Activated B cell treated with CpG ODN at 0.5 μM for 24 hours (primary cell): ENCODE data around the gene DTX3. TPM values are rescaled to one million over a fixed set of nuclear protein-coding genes. Genes with fewer than 3 reads are reported as not detected.
A peak's percentile ranks its signal among the peaks of the same experiment; 100 is the strongest.

Experiments used
- ATAC-seq: fragments of 200-7000 bp; cut with Tn5 transposase; one replicate; pipeline ENCODE4 v1.10.0; 2021; ENCODE audit warnings: low read depth, mild to moderate bottlenecking, moderate library complexity
- CTCF ChIA-PET: fragments of 350-600 bp; sonication (Branson Sonifier 250); formaldehyde crosslinking; loops from one replicate; lab custom pipeline; 2021; ENCODE audit warnings: antibody characterized with exemption; lab: Charles Lee
- POLR2A ChIA-PET: fragments of 350-600 bp; sonication (Branson Sonifier 250); formaldehyde crosslinking; loops from one replicate; lab custom pipeline; 2021; ENCODE audit warnings: antibody characterized with exemption; lab: Charles Lee
- DNase-seq: peaks from one replicate; pipeline ENCODE4 v3.0.0; 2022
- H3K27ac Mint-ChIP-seq: one replicate; pipeline ENCODE4 v1.8.0; 2020; ENCODE audit warnings: mixed read lengths
- H3K27me3 Mint-ChIP-seq: one replicate; pipeline ENCODE4 v1.8.0; 2021; ENCODE audit warnings: mixed read lengths
- H3K36me3 Mint-ChIP-seq: one replicate; pipeline ENCODE4 v1.8.0; 2021; ENCODE audit warnings: low read depth, mixed read lengths
- H3K4me1 Mint-ChIP-seq: one replicate; pipeline ENCODE4 v1.8.0; 2021; ENCODE audit warnings: mixed read lengths
- H3K4me3 Mint-ChIP-seq: one replicate; pipeline ENCODE4 v1.8.0; 2020; ENCODE audit warnings: mild to moderate bottlenecking, mixed read lengths
- H3K9me3 Mint-ChIP-seq: one replicate; pipeline ENCODE4 v1.8.0; 2020; ENCODE audit warnings: mixed read lengths
- CTCF ChIP-seq: fragments of 200-600 bp; IDR thresholded peaks from one replicate; pipeline ENCODE4 v1.8.0; 2022; ENCODE audit warnings: antibody characterized with exemption, mild to moderate bottlenecking
- intact Hi-C: fragments of 100-400 bp; cut with micrococcal nuclease; formaldehyde crosslinking; loops from one replicate; pipeline ENCODE4 v1.15.1; 2024
- total RNA-seq: library from RNA; stranded (reverse); gene quantifications from 2 replicates; pipeline ENCODE4 v1.2.3, GENCODE V29; 2022

The DTX3 gene
- total RNA-seq, 1 donor from 2014 or later: 3.7 TPM

DNA sequence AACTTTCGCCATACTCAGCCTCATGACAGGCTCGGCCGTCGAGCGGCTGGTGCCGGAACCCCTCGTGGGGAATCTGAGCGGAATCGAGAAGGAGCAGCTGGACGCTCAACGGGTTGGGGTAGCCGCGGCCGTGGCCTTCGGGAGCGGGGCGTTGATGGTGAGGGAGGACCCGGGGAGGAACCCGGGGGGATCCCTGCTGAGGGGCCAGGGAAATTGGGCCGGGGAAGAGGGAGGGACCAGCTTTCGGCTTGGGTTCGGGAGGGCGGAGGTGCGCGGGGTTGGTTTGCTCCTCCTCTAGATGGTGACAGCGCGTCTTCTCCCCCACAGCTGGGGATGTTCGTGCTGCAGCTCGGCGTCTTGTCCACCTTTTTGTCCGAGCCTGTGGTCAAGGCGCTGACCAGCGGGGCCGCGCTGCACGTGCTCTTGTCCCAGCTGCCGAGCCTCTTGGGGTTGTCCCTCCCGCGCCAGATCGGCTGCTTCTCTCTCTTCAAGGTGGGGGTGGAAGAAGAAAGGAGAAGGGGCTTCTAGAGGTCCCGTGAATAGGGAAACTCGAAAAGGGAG is 16.4 kb downstream of the DTX3 start:
- peak overlapping the region; percentile 77 for H3K4me3 Mint-ChIP-seq
- no peak for ATAC-seq
- H3K27ac Mint-ChIP-seq: no peak overlapping the region
- H3K4me1 Mint-ChIP-seq: peaks cover 35% of the 10 kb centered on the region
- ChIA-PET POLR2A (interaction anchor here (0.6 to 2.5 kb wide), 5 partner anchors 12 to 134 kb away, joined by 3 to 14 read pairs (median 6); partner anchors contain the start of genes B4GALNT1 and DDIT3), CTCF (interaction anchor here (0.9 to 8.4 kb wide), 6 partner anchors 9 to 162 kb away, joined by 3 to 126 read pairs (median 5); partner anchors contain the start of genes B4GALNT1 and GLI1)
- intact Hi-C loops: loop anchor here (1.0 to 10.0 kb wide), 7 partner anchors 10 to 396 kb away; partner anchors contain the start of genes ARHGEF25, GLI1, MBD6 and SHMT2
- no peak for TF ChIP-seq CTCF
- no peaks in the 10 kb centered on the region for H3K36me3 Mint-ChIP-seq
- DNase-seq: peak; percentile 40
- H3K9me3 Mint-ChIP-seq: no peaks in the 10 kb centered on the region
- peaks cover 75% of the 10 kb centered on the region for H3K27me3 Mint-ChIP-seq

DNA sequence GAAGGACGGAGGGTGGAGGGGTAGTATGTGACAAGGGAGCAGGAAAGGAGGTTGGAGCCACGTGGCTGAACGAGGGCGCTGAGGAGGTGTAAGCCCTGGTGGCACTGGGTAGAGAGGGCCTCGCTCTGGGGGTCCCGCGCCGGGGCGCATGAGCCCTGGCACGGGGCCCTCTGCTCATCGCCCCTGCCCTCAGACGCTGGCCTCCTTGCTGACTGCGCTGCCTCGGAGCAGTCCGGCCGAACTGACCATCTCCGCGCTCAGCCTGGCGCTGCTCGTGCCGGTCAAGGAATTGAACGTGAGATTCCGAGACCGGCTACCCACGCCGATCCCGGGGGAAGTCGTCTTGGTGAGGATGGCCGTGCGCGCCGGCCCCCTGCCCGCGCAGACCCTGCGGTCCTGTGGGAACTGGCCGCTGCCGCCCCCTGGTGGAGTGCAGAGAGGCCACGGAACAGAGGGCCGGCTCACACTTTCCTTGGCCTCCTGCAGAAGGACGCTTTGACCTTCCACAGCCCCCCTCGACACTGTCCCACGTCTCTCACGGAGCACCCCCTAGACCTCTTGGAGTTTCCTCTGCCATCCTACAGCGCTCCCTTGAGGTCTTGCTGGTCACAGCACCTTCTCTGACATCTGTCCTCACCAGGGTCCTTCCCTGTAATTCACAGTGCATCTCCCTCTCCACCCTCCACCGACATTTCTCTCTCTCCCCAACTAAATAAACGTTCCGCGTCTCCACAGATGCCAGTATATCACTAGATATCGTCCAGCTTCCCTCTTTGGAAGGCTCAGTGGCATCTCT is 17.1 kb downstream of the DTX3 start:
- no peak for TF ChIP-seq CTCF
- Mint-ChIP-seq H3K27ac (no peak overlapping the region), H3K36me3 (no peaks in the 10 kb centered on the region), H3K4me1 (peaks cover 35% of the 10 kb centered on the region), H3K27me3 (peaks cover 82% of the 10 kb centered on the region), H3K4me3 (peak overlapping the region; percentile 77), H3K9me3 (no peaks in the 10 kb centered on the region)
- ChIA-PET POLR2A (interaction anchor here (0.6 to 2.5 kb wide), 4 partner anchors 11 to 122 kb away, joined by 3 to 14 read pairs (median 4); partner anchors contain the start of genes B4GALNT1 and DDIT3), CTCF (interaction anchor here (0.8 to 8.4 kb wide), 10 partner anchors 7 to 163 kb away, joined by 3 to 126 read pairs (median 6); partner anchors contain the start of genes B4GALNT1 and GLI1)
- ATAC-seq (peak; percentile 75), DNase-seq (peak; percentile 64)
- intact Hi-C loops: loop anchor here (1.0 to 10.0 kb wide), 7 partner anchors 10 to 397 kb away; partner anchors contain the start of genes ARHGEF25, GLI1, MBD6 and SHMT2

DNA sequence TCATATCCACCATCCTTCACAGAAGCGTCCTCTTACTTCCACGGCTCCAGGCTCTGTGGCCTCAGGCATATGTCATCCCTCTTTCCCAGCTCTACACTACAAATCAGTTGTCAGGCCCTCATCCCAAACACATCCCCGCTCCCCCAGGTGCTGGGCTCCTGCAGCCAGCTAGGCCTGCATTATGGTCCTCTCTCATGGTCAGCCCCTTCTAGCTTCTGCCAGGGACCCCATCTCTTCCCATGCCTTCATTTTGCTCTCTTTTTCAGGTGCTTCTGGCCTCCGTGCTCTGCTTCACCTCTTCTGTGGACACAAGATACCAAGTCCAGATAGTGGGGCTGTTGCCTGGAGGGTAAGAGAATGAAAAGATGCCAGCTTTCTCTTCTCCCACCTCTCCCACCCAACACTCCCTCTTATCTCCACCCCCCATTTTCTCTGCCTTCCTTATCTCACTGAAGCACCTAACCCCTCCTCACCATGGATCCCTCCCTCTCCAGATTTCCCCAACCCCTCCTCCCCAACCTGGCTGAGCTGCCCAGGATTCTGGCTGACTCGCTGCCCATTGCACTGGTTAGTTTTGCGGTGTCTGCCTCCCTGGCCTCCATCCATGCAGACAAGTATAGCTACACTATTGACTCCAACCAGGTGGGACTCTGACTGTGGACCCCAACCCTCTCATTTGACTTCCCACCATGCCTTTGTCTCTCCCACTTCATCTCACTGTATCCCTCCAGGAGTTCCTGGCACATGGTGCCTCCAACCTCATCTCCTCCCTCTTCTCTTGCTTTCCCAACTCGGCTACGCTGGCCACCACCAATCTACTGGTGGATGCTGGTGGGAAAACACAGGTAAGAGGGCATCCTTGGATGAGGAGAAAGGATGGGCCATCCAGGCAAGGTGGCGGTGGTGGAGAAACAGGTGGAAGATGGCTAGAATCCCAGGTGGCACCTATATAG is 17.9 kb downstream of the DTX3 start:
- Mint-ChIP-seq H3K9me3 (no peaks in the 10 kb centered on the region), H3K27me3 (peaks cover 81% of the 10 kb centered on the region), H3K4me1 (peaks cover 37% of the 10 kb centered on the region), H3K36me3 (no peaks in the 10 kb centered on the region), H3K27ac (no peak overlapping the region), H3K4me3 (peak overlapping the region; percentile 70)
- no peak for TF ChIP-seq CTCF
- ChIA-PET POLR2A (interaction anchor here (0.6 to 1.2 kb wide), 3 partner anchors 39 to 107 kb away, joined by 3 to 6 read pairs (median 3); partner anchors contain the start of gene DDIT3), CTCF (interaction anchor here (0.8 to 8.4 kb wide), 5 partner anchors 8 to 40 kb away, joined by 3 to 126 read pairs (median 6); partner anchors contain the start of gene B4GALNT1)
- DNase-seq: no peak
- intact Hi-C loops: loop anchor here (10.0 kb wide), 1 partner anchor 398 kb away; the partner anchor contains the start of gene SHMT2
- no peak for ATAC-seq

DNA sequence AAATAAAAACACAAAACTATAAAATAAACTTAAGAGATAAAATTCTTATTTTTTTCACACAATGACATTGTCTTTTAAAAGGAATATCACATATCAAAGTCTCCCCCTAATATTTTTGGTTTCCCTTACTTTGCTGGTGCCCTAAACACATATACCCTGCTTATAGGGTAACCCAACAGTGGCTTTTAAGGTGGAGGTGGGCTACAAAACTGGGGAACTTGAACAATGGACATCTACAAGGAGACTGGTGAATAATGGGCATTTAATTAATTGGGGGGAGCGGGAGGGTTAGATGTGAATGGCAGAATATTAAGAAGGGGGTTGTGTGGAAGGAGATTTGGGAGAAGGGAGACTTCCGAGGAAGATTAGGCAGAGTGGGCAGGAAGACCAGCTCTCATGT is 18.8 kb downstream of the DTX3 start:
- Mint-ChIP-seq H3K27me3 (peaks cover 81% of the 10 kb centered on the region), H3K4me3 (no peak overlapping the region), H3K27ac (no peak overlapping the region), H3K36me3 (no peaks in the 10 kb centered on the region), H3K4me1 (peaks cover 42% of the 10 kb centered on the region), H3K9me3 (no peaks in the 10 kb centered on the region)
- ChIA-PET CTCF (interaction anchor here (1.2 to 8.4 kb wide), 3 partner anchors 9 to 41 kb away, joined by 5 to 126 read pairs (median 6); partner anchors contain the start of gene B4GALNT1), POLR2A (no interaction called here)
- TF ChIP-seq CTCF: no peak
- intact Hi-C loops: loop anchor here (10.0 kb wide), 1 partner anchor 399 kb away; the partner anchor contains the start of gene SHMT2
- ATAC-seq: no peak
- no peak for DNase-seq
